Erythroblast (primary cell): ENCODE results near the gene RET.

Experiments used
- GATA1 ChIP-seq: IDR thresholded peaks from 2 replicates; pipeline ENCODE4 v1.6.1; 2011; ENCODE audit warnings: low read depth, mild to moderate bottlenecking, control low read depth, low read length, moderate library complexity
- POLR2A ChIP-seq: IDR thresholded peaks from 2 replicates; pipeline ENCODE4 v1.6.1; 2011; ENCODE audit warnings: mild to moderate bottlenecking, low read length

DNA sequence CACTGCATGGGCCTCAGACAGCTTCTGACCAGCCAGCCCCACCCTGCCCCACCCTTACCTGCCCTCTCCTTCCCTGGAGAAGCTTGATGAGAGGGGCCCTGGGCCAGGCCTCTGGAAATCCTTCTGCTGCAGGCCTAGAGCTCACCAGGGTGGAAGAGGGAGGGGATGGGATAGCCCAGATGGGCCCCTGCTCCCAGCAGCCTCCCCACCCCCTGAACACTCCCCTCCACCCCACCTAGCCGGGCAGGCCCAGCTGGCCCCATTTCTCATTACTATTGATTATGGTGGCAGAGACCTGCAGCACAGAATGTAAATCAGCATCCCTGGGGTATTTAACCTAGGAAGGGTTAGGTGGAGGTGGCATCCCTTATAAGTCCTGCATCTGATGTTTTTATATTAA is 11.6 kb upstream of the RET start:
- TF ChIP-seq POLR2A: no peak
- no peak for TF ChIP-seq GATA1
